HG03159 (cell line): Measurements from ENCODE around the gene PPY.
"Not testable (repeated sequence)": the region's sequence is repeated elsewhere in the genome, so short reads cannot be mapped to it uniquely, and the experiment has no call there.

Experiments used
- ATAC-seq: cut with Tn5 transposase; IDR thresholded peaks from one replicate; pipeline ENCODE4 v1.9.1; 2021; ENCODE audit warnings: mild to moderate bottlenecking, moderate library complexity; ENCODE audit not compliant: unreplicated experiment

Gene PPY

GRCh38 chr17:43907425-43907981 lies 34.8 kb downstream of the PPY start, which contains the start of gene MPP2:
MPP2 (minus strand) TSS chr17:43907536; CDS start chr17:43904460, 3,076 bp downstream.
- no peak for ATAC-seq

- ATAC-seq = no peak
These were observed 35.3 kb downstream of the PPY start for GRCh38 chr17:43906951-43907424.

GRCh38 chr17:43905985-43906852 lies 36.1 kb downstream of the PPY start:
- ATAC-seq = no peak

- ATAC-seq = no peak
These were observed 36.8 kb downstream of the PPY start for GRCh38 chr17:43905400-43905984.

- ATAC-seq = no peak
These were observed 40.3 kb downstream of the PPY start for GRCh38 chr17:43901861-43902589.

- ATAC-seq = no peak
These were observed 41.2 kb downstream of the PPY start for GRCh38 chr17:43900858-43901754.

- ATAC-seq = no peak
These were observed 42.0 kb downstream of the PPY start for GRCh38 chr17:43900183-43900857.

- ATAC-seq = no peak
These were observed 43.8 kb downstream of the PPY start for GRCh38 chr17:43898446-43898845.

GRCh38 chr17:43897831-43898230 lies 44.4 kb downstream of the PPY start:
- ATAC-seq = no peak

GRCh38 chr17:43894494-43894893 lies 47.8 kb downstream of the PPY start:
- ATAC-seq = not testable (repeated sequence)

GRCh38 chr17:43892647-43892952 lies 49.7 kb downstream of the PPY start:
- ATAC-seq = no peak

GRCh38 chr17:43891851-43892646 lies 50.2 kb downstream of the PPY start:
- ATAC-seq = no peak
